ENCODE results near the gene CTPS2. TPM values are rescaled to one million over a fixed set of nuclear protein-coding genes. Genes with fewer than 3 reads are reported as not detected.

Gene CTPS2
- polyA plus RNA-seq, 3 donors: 1.4 to 3.4 (median 2.8) TPM

DNA sequence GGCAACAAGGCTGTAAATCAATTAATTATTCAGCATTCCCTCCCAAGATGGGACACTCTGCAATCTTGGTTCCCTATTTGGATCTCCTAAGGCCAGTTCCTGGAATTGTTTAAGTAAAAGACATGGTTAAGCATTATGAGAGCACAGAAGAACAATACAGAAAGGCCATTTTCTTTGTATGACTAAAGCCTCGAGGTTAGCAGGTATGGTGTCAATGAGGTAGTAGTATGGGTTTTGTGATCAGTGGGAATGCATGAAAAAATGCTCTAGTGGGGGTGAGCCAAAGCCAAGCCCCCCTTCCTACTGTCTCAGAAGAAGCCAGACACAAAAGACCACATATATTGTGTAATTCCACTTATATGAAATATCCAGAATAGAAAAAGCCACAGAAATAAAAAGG is 124.2 kb downstream of the CTPS2 start:
- no peaks in the 10 kb centered on the region for H3K4me1 ChIP-seq (ENCODE audit: control insufficient read depth in 1 of 2, insufficient read depth in 2 of 2, low read length in 2 of 2)
- Mint-ChIP-seq H3K4me3 (no peak overlapping the region), H3K36me3 (peaks cover 9 to 14% of the 10 kb centered on the region in 2 donors), H3K4me1 (no peaks in the 10 kb centered on the region), H3K9me3 (peaks cover 0 to 21% (median 6%) of the 10 kb centered on the region in 7 donors), H3K27ac (peak overlapping the region in 1 of 7 donors; percentile 38), H3K27me3 (ENCODE audit: low read depth in 3 of 3) (peaks cover 0 to 10% (median 0%) of the 10 kb centered on the region in 3 donors)
- peaks cover 0 to 11% of the 10 kb centered on the region in 2 donors for H3K36me3 ChIP-seq (replicated peaks in 1 of 2; ENCODE audit: control insufficient read depth in 1 of 2, insufficient read depth in 2 of 2, low read length in 2 of 2)
- no peaks in the 10 kb centered on the region for H3K79me2 ChIP-seq (ENCODE audit: insufficient read depth, low read length)
- TF ChIP-seq, protein P1, sequence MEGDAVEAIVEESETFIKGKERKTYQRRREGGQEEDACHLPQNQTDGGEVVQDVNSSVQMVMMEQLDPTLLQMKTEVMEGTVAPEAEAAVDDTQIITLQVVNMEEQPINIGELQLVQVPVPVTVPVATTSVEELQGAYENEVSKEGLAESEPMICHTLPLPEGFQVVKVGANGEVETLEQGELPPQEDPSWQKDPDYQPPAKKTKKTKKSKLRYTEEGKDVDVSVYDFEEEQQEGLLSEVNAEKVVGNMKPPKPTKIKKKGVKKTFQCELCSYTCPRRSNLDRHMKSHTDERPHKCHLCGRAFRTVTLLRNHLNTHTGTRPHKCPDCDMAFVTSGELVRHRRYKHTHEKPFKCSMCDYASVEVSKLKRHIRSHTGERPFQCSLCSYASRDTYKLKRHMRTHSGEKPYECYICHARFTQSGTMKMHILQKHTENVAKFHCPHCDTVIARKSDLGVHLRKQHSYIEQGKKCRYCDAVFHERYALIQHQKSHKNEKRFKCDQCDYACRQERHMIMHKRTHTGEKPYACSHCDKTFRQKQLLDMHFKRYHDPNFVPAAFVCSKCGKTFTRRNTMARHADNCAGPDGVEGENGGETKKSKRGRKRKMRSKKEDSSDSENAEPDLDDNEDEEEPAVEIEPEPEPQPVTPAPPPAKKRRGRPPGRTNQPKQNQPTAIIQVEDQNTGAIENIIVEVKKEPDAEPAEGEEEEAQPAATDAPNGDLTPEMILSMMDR (IDR thresholded peaks at IDR 0.05): no peak
- H3K9ac ChIP-seq (ENCODE audit: insufficient read depth, low read length, poor library complexity, severe bottlenecking): no peak overlapping the region
- H4K20me1 ChIP-seq (ENCODE audit: insufficient read depth, low read length): no peaks in the 10 kb centered on the region
- no peak overlapping the region for H3K4me2 ChIP-seq (replicated peaks; ENCODE audit: extremely low read depth, low read length, poor library complexity, severe bottlenecking)
- no peak overlapping the region for H3K27ac ChIP-seq (ENCODE audit: low read depth in 1 of 2, low read length in 2 of 2)
- no peak for DNase-seq
- peaks cover 0 to 3% of the 10 kb centered on the region in 2 donors for H3K27me3 ChIP-seq (ENCODE audit: control insufficient read depth in 2 of 2, insufficient read depth in 2 of 2, low read length in 2 of 2)
- no CpG with 5 or more reads among the region's 1 CpG for WGBS (ENCODE audit: insufficient coverage)
- H3K9me3 ChIP-seq (replicated peaks in 1 of 2; ENCODE audit: control insufficient read depth in 1 of 2, insufficient read depth in 1 of 2, low read length in 2 of 2): no peaks in the 10 kb centered on the region
- H2AFZ ChIP-seq (ENCODE audit: insufficient read depth, low read depth, low read length, poor library complexity, severe bottlenecking): no peak overlapping the region
- intact Hi-C loops (cut with micrococcal nuclease): no loop called here
- no peak overlapping the region for H3K4me3 ChIP-seq (replicated peaks in 1 of 3; ENCODE audit: low read depth in 2 of 3, low read length in 3 of 3)

DNA sequence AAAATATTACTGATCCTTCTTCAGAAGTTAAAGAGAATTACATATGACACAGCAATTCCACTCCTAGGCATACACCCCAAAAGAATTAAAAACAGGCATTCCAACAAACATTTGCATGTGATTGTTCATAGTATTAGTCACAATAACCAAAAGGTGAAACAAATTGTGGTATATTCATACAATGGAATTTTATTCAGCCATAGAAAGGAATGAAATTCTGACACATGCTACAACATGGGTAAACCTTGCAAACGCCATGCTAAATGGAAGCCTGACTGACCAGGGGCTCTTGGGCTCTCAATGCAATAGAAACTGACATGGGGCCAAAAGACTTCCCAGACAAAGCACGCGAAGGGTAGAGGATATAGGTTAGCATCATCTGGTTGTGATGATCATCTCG is 124.6 kb downstream of the CTPS2 start:
- Histone ChIP-seq H4K20me1 (ENCODE audit: insufficient read depth, low read length) (no peaks in the 10 kb centered on the region), H3K27ac (ENCODE audit: low read depth in 1 of 2, low read length in 2 of 2) (no peak overlapping the region), H3K36me3 (replicated peaks in 1 of 2; ENCODE audit: control insufficient read depth in 1 of 2, insufficient read depth in 2 of 2, low read length in 2 of 2) (peaks cover 0 to 11% of the 10 kb centered on the region in 2 donors), H3K79me2 (ENCODE audit: insufficient read depth, low read length) (no peaks in the 10 kb centered on the region), H3K4me2 (replicated peaks; ENCODE audit: extremely low read depth, low read length, poor library complexity, severe bottlenecking) (no peak overlapping the region), H2AFZ (ENCODE audit: insufficient read depth, low read depth, low read length, poor library complexity, severe bottlenecking) (no peak overlapping the region), H3K9ac (ENCODE audit: insufficient read depth, low read length, poor library complexity, severe bottlenecking) (no peak overlapping the region), H3K4me3 (replicated peaks in 1 of 3; ENCODE audit: low read depth in 2 of 3, low read length in 3 of 3) (no peak overlapping the region), H3K9me3 (replicated peaks in 1 of 2; ENCODE audit: control insufficient read depth in 1 of 2, insufficient read depth in 1 of 2, low read length in 2 of 2) (peaks cover 0 to under 1% of the 10 kb centered on the region in 2 donors), H3K27me3 (ENCODE audit: control insufficient read depth in 2 of 2, insufficient read depth in 2 of 2, low read length in 2 of 2) (peaks cover 0 to 3% of the 10 kb centered on the region in 2 donors), H3K4me1 (ENCODE audit: control insufficient read depth in 1 of 2, insufficient read depth in 2 of 2, low read length in 2 of 2) (no peaks in the 10 kb centered on the region)
- H3K4me1 Mint-ChIP-seq: no peaks in the 10 kb centered on the region
- H3K36me3 Mint-ChIP-seq: peaks cover 9 to 14% of the 10 kb centered on the region in 2 donors
- WGBS (ENCODE audit: insufficient coverage): no CpG with 5 or more reads among the region's 4 CpGs
- no peak overlapping the region for H3K4me3 Mint-ChIP-seq
- peaks cover 0 to 10% (median 0%) of the 10 kb centered on the region in 3 donors for H3K27me3 Mint-ChIP-seq (ENCODE audit: low read depth in 3 of 3)
- H3K27ac Mint-ChIP-seq: no peak overlapping the region
- TF ChIP-seq, protein P1 (IDR thresholded peaks at IDR 0.05): no peak
- intact Hi-C loops (cut with micrococcal nuclease): no loop called here
- H3K9me3 Mint-ChIP-seq: peaks cover 0 to 16% (median 4%) of the 10 kb centered on the region in 7 donors
- DNase-seq: no peak

Measured in CD14-positive monocyte (primary cell).